ENCODE data around the gene SYT7.

GRCh38 chr11:61474013-61474643 lies 106.7 kb downstream of the SYT7 start:
- TF ChIP-seq, protein P1, sequence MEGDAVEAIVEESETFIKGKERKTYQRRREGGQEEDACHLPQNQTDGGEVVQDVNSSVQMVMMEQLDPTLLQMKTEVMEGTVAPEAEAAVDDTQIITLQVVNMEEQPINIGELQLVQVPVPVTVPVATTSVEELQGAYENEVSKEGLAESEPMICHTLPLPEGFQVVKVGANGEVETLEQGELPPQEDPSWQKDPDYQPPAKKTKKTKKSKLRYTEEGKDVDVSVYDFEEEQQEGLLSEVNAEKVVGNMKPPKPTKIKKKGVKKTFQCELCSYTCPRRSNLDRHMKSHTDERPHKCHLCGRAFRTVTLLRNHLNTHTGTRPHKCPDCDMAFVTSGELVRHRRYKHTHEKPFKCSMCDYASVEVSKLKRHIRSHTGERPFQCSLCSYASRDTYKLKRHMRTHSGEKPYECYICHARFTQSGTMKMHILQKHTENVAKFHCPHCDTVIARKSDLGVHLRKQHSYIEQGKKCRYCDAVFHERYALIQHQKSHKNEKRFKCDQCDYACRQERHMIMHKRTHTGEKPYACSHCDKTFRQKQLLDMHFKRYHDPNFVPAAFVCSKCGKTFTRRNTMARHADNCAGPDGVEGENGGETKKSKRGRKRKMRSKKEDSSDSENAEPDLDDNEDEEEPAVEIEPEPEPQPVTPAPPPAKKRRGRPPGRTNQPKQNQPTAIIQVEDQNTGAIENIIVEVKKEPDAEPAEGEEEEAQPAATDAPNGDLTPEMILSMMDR (IDR thresholded peaks at IDR 0.05 in 8 of 11, conservative IDR thresholded peaks at IDR 0.05 in 3 of 11): no peak
- TF ChIP-seq POLR2AphosphoS5 (IDR thresholded peaks at IDR 0.05) (no peak), POLR2A (IDR thresholded peaks at IDR 0.05) (no peak)

Data from spleen (tissue), 7 donors.